WTC11 (cell line): ENCODE data around the gene TMEM9. TPM values are rescaled to one million over a fixed set of nuclear protein-coding genes. Genes with fewer than 3 reads are reported as not detected.

Experiments
- ATAC-seq: fragments of 200-7000 bp; cut with Tn5 transposase; 2 replicates; pipeline ENCODE4 v1.10.0; 2021; ENCODE audit warnings: mild to moderate bottlenecking, moderate library complexity
- CTCF ChIA-PET: fragments of 300-600 bp; sonication (Branson Sonifier 250); formaldehyde crosslinking; loops from one replicate; lab custom pipeline; 2021; ENCODE audit warnings: antibody characterized with exemption; lab: Charles Lee
- POLR2A ChIA-PET: fragments of 350-600 bp; sonication (Branson Sonifier 250); formaldehyde crosslinking; loops from one replicate; lab custom pipeline; 2021; ENCODE audit warnings: antibody characterized with exemption; lab: Charles Lee
- DNase-seq: peaks from one replicate; pipeline ENCODE4 v3.0.0; 2021; ENCODE audit warnings: low spot score
- H3K27ac Mint-ChIP-seq: 2 replicates; pipeline ENCODE4 v1.8.0; 2021; ENCODE audit warnings: mixed read lengths
- H3K27me3 Mint-ChIP-seq: 2 replicates; pipeline ENCODE4 v1.8.0; 2021; ENCODE audit warnings: low read depth, mild to moderate bottlenecking, moderate library complexity, mixed read lengths
- H3K36me3 Mint-ChIP-seq: 2 replicates; pipeline ENCODE4 v1.8.0; 2021; ENCODE audit warnings: mixed read lengths
- H3K4me1 Mint-ChIP-seq: 2 replicates; pipeline ENCODE4 v1.8.0; 2022; ENCODE audit warnings: mixed read lengths
- H3K4me3 Mint-ChIP-seq: 2 replicates; pipeline ENCODE4 v1.8.0; 2021; ENCODE audit warnings: mild to moderate bottlenecking, moderate library complexity, mixed read lengths
- H3K9me3 Mint-ChIP-seq: 2 replicates; pipeline ENCODE4 v1.8.0; 2021; ENCODE audit warnings: mixed read lengths
- AFF4 ChIP-seq: sonication (generic); formaldehyde crosslinking; IDR thresholded peaks from 2 replicates; pipeline ENCODE4 v1.8.1; 2023; ENCODE audit warnings: mild to moderate bottlenecking, missing genetic modification reagents, borderline replicate concordance
- ARID4B ChIP-seq: sonication (generic); formaldehyde crosslinking; IDR thresholded peaks from 2 replicates; pipeline ENCODE4 v1.8.0; 2023; ENCODE audit warnings: missing genetic modification reagents, mild to moderate bottlenecking, borderline replicate concordance
- ATF1 ChIP-seq: sonication (generic); formaldehyde crosslinking; IDR thresholded peaks from 2 replicates; pipeline ENCODE4 v1.8.1; 2023; ENCODE audit warnings: mild to moderate bottlenecking, moderate library complexity, missing genetic modification reagents
- CDX4 ChIP-seq: fragments of 250-450 bp; sonication (Bioruptor Pico); IDR thresholded peaks from 2 replicates; pipeline ENCODE4 v1.9.0; 2021; ENCODE audit warnings: moderate library complexity, mild to moderate bottlenecking, inconsistent platforms, borderline replicate concordance
- CREB1 ChIP-seq: sonication (generic); formaldehyde crosslinking; IDR thresholded peaks from 2 replicates; pipeline ENCODE4 v1.8.0; 2023; ENCODE audit warnings: mild to moderate bottlenecking, missing genetic modification reagents
- FOXP4 ChIP-seq: sonication (generic); formaldehyde crosslinking; IDR thresholded peaks from 2 replicates; pipeline ENCODE4 v1.8.0; 2022; ENCODE audit warnings: mild to moderate bottlenecking, missing genetic modification reagents
- GABPB1 ChIP-seq: sonication (generic); formaldehyde crosslinking; IDR thresholded peaks from 2 replicates; pipeline ENCODE4 v1.8.1; 2023; ENCODE audit warnings: mild to moderate bottlenecking, missing genetic modification reagents
- GRHL2 ChIP-seq: fragments of 250-450 bp; sonication (Bioruptor Pico); IDR thresholded peaks from 2 replicates; pipeline ENCODE4 v1.8.0; 2022; ENCODE audit warnings: mild to moderate bottlenecking, moderate library complexity; ENCODE audit not compliant: insufficient replicate concordance, severe bottlenecking
- MYBL2 ChIP-seq: sonication (generic); formaldehyde crosslinking; IDR thresholded peaks from 2 replicates; pipeline ENCODE4 v1.8.1; 2023; ENCODE audit warnings: mild to moderate bottlenecking, moderate library complexity, missing genetic modification reagents
- RELA ChIP-seq: sonication (generic); formaldehyde crosslinking; IDR thresholded peaks from 2 replicates; pipeline ENCODE4 v1.8.1; 2022; ENCODE audit warnings: missing genetic modification reagents, mild to moderate bottlenecking, borderline replicate concordance
- ZSCAN18 ChIP-seq: fragments of 250-450 bp; sonication (Bioruptor Pico); IDR thresholded peaks from 2 replicates; pipeline ENCODE4 v2.1.2; 2022; ENCODE audit warnings: mild to moderate bottlenecking, moderate library complexity
- total RNA-seq: library from RNA; stranded (reverse); gene quantifications from 3 replicates; pipeline ENCODE4 v1.2.3, GENCODE V29; 2021
- TF ChIP-seq, protein P1 (sequence below): sonication (generic); formaldehyde crosslinking; IDR thresholded peaks from 2 replicates; pipeline ENCODE4 v1.8.0; 2023; ENCODE audit warnings: mild to moderate bottlenecking, missing genetic modification reagents
- TF ChIP-seq, protein P2 (sequence below): sonication (generic); formaldehyde crosslinking; IDR thresholded peaks from 2 replicates; pipeline ENCODE4 v1.8.0; 2023; ENCODE audit warnings: missing genetic modification reagents
- TF ChIP-seq, protein P3 (sequence below): sonication (generic); formaldehyde crosslinking; IDR thresholded peaks from 2 replicates; pipeline ENCODE4 v1.8.1; 2023; ENCODE audit warnings: mild to moderate bottlenecking, missing genetic modification reagents
- TF ChIP-seq, protein P4 (sequence below): fragments of 250-450 bp; sonication (Bioruptor Pico); IDR thresholded peaks from 2 replicates; pipeline ENCODE4 v1.9.0; 2021; ENCODE audit warnings: mild to moderate bottlenecking

The TMEM9 gene
- total RNA-seq, 1 experiment from 2014 or later, result 97.5 TPM

DNA sequence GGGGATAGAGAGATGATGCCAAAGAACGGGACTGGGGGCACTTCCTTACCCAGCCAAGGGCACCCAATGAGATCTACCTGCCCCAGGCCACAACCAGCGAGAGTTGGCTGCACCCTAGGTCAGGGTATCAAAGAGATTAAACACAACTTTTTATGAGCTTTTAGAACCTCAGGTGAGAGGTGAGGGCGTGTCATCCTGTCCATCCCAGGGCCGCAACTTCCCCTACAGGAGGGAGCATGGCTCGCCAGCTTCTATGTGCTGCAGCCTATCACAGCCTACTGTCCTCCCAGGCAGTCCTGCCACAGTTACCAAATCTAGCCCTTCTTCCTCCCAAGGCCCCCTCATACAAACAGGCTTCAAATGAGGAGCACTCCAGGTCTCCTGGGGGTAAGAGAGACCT, 12.9 kb downstream of the TMEM9 start:
- Mint-ChIP-seq H3K27ac (no peak overlapping the region), H3K27me3 (no peaks in the 10 kb centered on the region), H3K4me1 (no peaks in the 10 kb centered on the region), H3K4me3 (no peak overlapping the region), H3K9me3 (no peaks in the 10 kb centered on the region), H3K36me3 (peaks cover 58% of the 10 kb centered on the region)
- DNase-seq, result no peak
- POLR2A ChIA-PET, result no interaction called here
- 0 out of 2 replicates have a peak, but pooled peaks have one; percentile 16 for ATAC-seq
- CTCF ChIA-PET, result interaction anchor here (0.9 to 1.1 kb wide), 2 partner anchors 22 to 55 kb away, joined by 3 read pairs; no protein-coding TSS in a partner anchor
- TF ChIP-seq CREB1 (CRISPR knock-in tag), result no peak
- TF ChIP-seq ARID4B (CRISPR knock-in tag), result no peak
- no peak for TF ChIP-seq RELA (CRISPR knock-in tag)
- TF ChIP-seq FOXP4 (CRISPR knock-in tag), result no peak
- TF ChIP-seq, protein P1, sequence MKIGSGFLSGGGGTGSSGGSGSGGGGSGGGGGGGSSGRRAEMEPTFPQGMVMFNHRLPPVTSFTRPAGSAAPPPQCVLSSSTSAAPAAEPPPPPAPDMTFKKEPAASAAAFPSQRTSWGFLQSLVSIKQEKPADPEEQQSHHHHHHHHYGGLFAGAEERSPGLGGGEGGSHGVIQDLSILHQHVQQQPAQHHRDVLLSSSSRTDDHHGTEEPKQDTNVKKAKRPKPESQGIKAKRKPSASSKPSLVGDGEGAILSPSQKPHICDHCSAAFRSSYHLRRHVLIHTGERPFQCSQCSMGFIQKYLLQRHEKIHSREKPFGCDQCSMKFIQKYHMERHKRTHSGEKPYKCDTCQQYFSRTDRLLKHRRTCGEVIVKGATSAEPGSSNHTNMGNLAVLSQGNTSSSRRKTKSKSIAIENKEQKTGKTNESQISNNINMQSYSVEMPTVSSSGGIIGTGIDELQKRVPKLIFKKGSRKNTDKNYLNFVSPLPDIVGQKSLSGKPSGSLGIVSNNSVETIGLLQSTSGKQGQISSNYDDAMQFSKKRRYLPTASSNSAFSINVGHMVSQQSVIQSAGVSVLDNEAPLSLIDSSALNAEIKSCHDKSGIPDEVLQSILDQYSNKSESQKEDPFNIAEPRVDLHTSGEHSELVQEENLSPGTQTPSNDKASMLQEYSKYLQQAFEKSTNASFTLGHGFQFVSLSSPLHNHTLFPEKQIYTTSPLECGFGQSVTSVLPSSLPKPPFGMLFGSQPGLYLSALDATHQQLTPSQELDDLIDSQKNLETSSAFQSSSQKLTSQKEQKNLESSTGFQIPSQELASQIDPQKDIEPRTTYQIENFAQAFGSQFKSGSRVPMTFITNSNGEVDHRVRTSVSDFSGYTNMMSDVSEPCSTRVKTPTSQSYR, result no peak
- no peak for TF ChIP-seq ZSCAN18 (CRISPR knock-in tag)
- no peak for TF ChIP-seq GRHL2 (CRISPR knock-in tag)
- no peak for TF ChIP-seq ATF1 (CRISPR knock-in tag)
- TF ChIP-seq, protein P2, sequence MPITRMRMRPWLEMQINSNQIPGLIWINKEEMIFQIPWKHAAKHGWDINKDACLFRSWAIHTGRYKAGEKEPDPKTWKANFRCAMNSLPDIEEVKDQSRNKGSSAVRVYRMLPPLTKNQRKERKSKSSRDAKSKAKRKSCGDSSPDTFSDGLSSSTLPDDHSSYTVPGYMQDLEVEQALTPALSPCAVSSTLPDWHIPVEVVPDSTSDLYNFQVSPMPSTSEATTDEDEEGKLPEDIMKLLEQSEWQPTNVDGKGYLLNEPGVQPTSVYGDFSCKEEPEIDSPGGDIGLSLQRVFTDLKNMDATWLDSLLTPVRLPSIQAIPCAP (CRISPR knock-in tag), result no peak
- no peak for TF ChIP-seq MYBL2 (CRISPR knock-in tag)
- TF ChIP-seq, protein P3, sequence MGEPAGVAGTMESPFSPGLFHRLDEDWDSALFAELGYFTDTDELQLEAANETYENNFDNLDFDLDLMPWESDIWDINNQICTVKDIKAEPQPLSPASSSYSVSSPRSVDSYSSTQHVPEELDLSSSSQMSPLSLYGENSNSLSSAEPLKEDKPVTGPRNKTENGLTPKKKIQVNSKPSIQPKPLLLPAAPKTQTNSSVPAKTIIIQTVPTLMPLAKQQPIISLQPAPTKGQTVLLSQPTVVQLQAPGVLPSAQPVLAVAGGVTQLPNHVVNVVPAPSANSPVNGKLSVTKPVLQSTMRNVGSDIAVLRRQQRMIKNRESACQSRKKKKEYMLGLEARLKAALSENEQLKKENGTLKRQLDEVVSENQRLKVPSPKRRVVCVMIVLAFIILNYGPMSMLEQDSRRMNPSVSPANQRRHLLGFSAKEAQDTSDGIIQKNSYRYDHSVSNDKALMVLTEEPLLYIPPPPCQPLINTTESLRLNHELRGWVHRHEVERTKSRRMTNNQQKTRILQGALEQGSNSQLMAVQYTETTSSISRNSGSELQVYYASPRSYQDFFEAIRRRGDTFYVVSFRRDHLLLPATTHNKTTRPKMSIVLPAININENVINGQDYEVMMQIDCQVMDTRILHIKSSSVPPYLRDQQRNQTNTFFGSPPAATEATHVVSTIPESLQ (CRISPR knock-in tag), result no peak
- TF ChIP-seq, protein P4, sequence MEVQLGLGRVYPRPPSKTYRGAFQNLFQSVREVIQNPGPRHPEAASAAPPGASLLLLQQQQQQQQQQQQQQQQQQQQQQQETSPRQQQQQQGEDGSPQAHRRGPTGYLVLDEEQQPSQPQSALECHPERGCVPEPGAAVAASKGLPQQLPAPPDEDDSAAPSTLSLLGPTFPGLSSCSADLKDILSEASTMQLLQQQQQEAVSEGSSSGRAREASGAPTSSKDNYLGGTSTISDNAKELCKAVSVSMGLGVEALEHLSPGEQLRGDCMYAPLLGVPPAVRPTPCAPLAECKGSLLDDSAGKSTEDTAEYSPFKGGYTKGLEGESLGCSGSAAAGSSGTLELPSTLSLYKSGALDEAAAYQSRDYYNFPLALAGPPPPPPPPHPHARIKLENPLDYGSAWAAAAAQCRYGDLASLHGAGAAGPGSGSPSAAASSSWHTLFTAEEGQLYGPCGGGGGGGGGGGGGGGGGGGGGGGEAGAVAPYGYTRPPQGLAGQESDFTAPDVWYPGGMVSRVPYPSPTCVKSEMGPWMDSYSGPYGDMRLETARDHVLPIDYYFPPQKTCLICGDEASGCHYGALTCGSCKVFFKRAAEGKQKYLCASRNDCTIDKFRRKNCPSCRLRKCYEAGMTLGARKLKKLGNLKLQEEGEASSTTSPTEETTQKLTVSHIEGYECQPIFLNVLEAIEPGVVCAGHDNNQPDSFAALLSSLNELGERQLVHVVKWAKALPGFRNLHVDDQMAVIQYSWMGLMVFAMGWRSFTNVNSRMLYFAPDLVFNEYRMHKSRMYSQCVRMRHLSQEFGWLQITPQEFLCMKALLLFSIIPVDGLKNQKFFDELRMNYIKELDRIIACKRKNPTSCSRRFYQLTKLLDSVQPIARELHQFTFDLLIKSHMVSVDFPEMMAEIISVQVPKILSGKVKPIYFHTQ (CRISPR knock-in tag), result no peak
- no peak for TF ChIP-seq AFF4 (CRISPR knock-in tag)
- TF ChIP-seq GABPB1 (CRISPR knock-in tag), result no peak
- no peak for TF ChIP-seq CDX4 (CRISPR knock-in tag)
